Breast epithelium (tissue), 4 donors: ENCODE measurements around the gene PATL2. TPM values are rescaled to one million over a fixed set of nuclear protein-coding genes. Genes with fewer than 3 reads are reported as not detected.

Source experiments
- DNase-seq, 2 donors: peaks; one replicate each; pipeline ENCODE4 v3.0.0-alpha.2; 2019; ENCODE audit warnings: low spot score in 2 of 2
- H3K27ac ChIP-seq, 2 donors: fragments of 200-600 bp; sonication (generic) in 1 of 2; one replicate each; pipeline ENCODE4 v1.5.1; 2016 to 2019; ENCODE audit warnings: mild to moderate bottlenecking in 1 of 2
- H3K27me3 ChIP-seq, 2 donors: fragments of 200-600 bp; sonication (generic) in 1 of 2; one replicate each; pipeline versions ENCODE4 v1.5.1 to v1.6.0; 2017 to 2019; ENCODE audit warnings: control low read depth in 1 of 2, mild to moderate bottlenecking in 1 of 2
- H3K36me3 ChIP-seq: fragments of 200-600 bp; one replicate; pipeline ENCODE4 v1.5.1; 2019
- H3K4me1 ChIP-seq, 2 donors: fragments of 200-600 bp; sonication (generic); one replicate each; pipeline ENCODE4 v1.5.1; 2016 to 2019; ENCODE audit warnings: control low read depth in 1 of 2
- H3K4me3 ChIP-seq, 3 donors: fragments of 200-600 bp; sonication (generic); 1 replicate in 2 of 3; 2 replicates in 1 of 3; pipeline ENCODE4 v1.5.1; 2016 to 2019; ENCODE audit warnings: mild to moderate bottlenecking in 3 of 3, moderate library complexity in 2 of 3
- H3K9me3 ChIP-seq, 2 donors: fragments of 200-600 bp; sonication (generic) in 1 of 2; one replicate each; pipeline ENCODE4 v1.5.1; 2016 to 2019; ENCODE audit warnings: control low read depth in 1 of 2
- POLR2A ChIP-seq: fragments of 450-650 bp; IDR thresholded peaks from one replicate; pipeline ENCODE4 v1.6.1; 2016; ENCODE audit warnings: antibody characterized with exemption, mild to moderate bottlenecking, moderate library complexity
- POLR2AphosphoS5 ChIP-seq, 3 donors: sonication (generic); formaldehyde crosslinking; IDR thresholded peaks; one replicate each; pipeline ENCODE4 v1.6.1; 2017; ENCODE audit warnings: antibody characterized with exemption in 3 of 3
- intact Hi-C: fragments of 100-400 bp; cut with DNase I; formaldehyde crosslinking; loops from one replicate; pipeline ENCODE4 v1.15.1; 2023; ENCODE audit warnings: low total_unique reads
- total RNA-seq, 3 donors: library from RNA; depleted of rRNA; stranded (reverse); fragments of >200 nt; gene quantifications; one replicate each; pipeline ENCODE4 v1.1.0, GENCODE V29; 2016
- TF ChIP-seq, protein P1 (sequence below), 3 donors: fragments of 450-650 bp; IDR thresholded peaks; one replicate each; pipeline ENCODE4 v1.5.1; 2016 to 2017; ENCODE audit warnings: antibody characterized with exemption in 3 of 3, mild to moderate bottlenecking in 3 of 3, moderate library complexity in 3 of 3

Gene PATL2
- total RNA-seq, 3 donors from 2014 or later, result 1.6 to 2.6 (median 2.2) TPM

DNA sequence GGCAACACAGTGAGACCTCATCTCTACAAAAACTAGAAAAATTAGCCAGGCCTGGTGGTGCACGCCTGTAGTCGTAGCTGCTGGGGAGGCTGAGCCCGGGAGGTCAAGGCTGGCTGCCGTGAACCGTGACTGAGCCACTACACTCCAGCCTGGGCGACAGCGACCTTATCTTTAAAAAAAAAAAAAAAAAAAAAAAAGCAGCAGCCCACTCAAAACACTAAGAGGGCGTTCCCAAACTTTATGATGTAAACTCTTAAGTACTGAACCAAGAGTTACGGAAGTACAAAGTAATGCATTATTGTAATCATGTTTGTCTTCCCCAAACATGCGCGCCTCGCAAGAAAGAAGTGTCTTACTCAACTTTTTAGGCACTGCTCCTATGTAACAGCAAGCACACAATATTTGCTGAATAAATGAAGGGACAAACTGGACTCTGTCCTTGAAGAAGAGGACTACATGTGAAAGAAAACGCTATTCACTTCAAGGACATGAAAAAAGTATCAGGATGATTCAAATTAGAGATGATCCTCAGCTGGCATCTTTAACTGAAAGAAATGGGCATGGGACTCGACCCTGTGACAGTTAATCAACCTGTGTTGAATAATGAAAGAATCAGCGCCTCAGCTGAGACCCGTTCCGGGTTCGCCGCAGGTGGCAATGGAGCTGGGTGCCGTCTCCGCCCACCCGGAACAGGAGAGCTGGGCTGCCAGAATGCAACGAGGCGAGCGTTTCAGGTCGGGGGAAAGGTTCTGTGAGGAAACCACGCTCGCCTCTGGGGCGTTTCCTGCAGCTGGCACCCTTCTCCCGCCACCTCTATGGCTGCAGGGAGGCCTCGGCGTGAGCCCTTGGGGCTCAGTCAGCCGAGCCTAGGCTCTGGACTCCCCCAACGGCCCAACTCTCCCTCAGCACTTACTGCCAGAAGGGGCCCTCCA lies 48.4 kb downstream of the PATL2 start:
- no peaks in the 10 kb centered on the region for H3K4me1 ChIP-seq
- DNase-seq, result peak; percentile 53 to 67
- peak overlapping the region; percentile 91 to 100 (median 96) for H3K4me3 ChIP-seq
- no peaks in the 10 kb centered on the region for H3K36me3 ChIP-seq
- intact Hi-C loops, result no loop called here
- TF ChIP-seq, protein P1, sequence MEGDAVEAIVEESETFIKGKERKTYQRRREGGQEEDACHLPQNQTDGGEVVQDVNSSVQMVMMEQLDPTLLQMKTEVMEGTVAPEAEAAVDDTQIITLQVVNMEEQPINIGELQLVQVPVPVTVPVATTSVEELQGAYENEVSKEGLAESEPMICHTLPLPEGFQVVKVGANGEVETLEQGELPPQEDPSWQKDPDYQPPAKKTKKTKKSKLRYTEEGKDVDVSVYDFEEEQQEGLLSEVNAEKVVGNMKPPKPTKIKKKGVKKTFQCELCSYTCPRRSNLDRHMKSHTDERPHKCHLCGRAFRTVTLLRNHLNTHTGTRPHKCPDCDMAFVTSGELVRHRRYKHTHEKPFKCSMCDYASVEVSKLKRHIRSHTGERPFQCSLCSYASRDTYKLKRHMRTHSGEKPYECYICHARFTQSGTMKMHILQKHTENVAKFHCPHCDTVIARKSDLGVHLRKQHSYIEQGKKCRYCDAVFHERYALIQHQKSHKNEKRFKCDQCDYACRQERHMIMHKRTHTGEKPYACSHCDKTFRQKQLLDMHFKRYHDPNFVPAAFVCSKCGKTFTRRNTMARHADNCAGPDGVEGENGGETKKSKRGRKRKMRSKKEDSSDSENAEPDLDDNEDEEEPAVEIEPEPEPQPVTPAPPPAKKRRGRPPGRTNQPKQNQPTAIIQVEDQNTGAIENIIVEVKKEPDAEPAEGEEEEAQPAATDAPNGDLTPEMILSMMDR (IDR thresholded peaks at IDR 0.05), result no peak
- TF ChIP-seq POLR2A, result no peak
- TF ChIP-seq POLR2AphosphoS5 (IDR thresholded peaks at IDR 0.05), result no peak
- H3K27me3 ChIP-seq, result no peaks in the 10 kb centered on the region
- peak overlapping the region; percentile 96 to 97 for H3K27ac ChIP-seq
- H3K9me3 ChIP-seq, result no peaks in the 10 kb centered on the region

DNA sequence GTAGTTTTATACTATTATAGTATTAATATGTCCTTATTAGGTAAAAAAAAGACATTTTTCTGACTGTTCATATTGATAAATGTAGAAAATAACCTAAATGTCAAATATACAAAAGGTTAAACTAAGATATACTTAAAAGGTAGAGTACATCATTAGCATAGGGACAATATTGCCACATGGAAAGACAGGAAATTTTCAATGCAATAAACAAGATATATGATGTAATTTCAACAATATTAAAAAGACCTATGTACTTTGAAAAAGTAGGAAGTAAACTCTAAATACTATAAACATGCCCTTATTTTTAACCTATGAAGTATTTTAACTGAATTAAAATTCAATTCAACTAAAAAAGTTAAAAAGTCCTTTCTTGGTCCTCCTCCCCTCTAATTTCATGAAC lies 49.5 kb downstream of the PATL2 start:
- intact Hi-C loops, result no loop called here
- Histone ChIP-seq H3K36me3 (no peaks in the 10 kb centered on the region), H3K27ac (peak overlapping the region in 1 of 2 donors; percentile 96), H3K27me3 (no peaks in the 10 kb centered on the region), H3K9me3 (no peaks in the 10 kb centered on the region), H3K4me3 (no peak overlapping the region), H3K4me1 (no peaks in the 10 kb centered on the region)
- TF ChIP-seq, protein P1 (IDR thresholded peaks at IDR 0.05), result no peak
- TF ChIP-seq POLR2AphosphoS5 (IDR thresholded peaks at IDR 0.05), result no peak
- TF ChIP-seq POLR2A, result no peak
- no peak for DNase-seq

DNA sequence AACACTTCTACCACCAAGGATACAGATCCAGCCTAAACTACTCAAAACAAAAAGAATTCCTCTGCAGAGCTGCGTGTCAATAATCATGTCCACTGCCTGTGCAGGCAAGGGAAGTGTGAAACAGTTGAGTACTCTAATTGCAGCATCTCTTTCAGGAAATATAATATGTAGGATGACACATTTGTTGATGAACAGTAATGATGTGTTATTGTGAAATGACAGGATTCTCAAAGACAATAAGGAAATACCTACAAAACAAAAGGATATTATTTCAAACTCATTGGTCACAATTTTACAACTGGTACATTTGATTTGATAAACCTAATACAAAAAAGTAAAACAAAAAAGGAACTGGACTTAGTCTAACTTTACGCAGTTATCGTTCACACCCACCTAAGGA lies 52.1 kb downstream of the PATL2 start:
- no peaks in the 10 kb centered on the region for H3K9me3 ChIP-seq
- no peaks in the 10 kb centered on the region for H3K27me3 ChIP-seq
- no peak for DNase-seq
- no peaks in the 10 kb centered on the region for H3K36me3 ChIP-seq
- H3K4me1 ChIP-seq, result no peaks in the 10 kb centered on the region
- TF ChIP-seq POLR2A (no peak), POLR2AphosphoS5 (IDR thresholded peaks at IDR 0.05) (no peak)
- TF ChIP-seq, protein P1 (IDR thresholded peaks at IDR 0.05), result no peak
- no peak overlapping the region for H3K27ac ChIP-seq
- no peak overlapping the region for H3K4me3 ChIP-seq
- intact Hi-C loops, result no loop called here

DNA sequence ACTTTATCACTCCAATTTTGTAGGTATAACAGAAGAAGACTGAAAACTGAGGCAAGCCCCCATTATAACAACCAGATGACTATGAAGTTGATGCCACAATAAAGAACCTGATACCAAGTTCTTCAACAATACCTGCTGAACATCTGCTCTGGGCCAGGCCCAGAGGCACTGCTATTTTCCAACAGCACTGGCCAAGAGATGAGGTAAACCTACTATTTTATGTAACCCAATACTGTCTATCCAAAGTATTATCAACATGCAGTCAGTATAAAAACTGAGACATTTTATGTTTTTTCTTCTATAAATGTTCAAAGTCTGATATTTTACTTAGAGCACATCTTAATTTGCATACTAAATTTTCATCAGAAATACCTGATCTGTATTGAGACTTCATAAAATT lies 53.7 kb downstream of the PATL2 start:
- Histone ChIP-seq H3K27ac (no peak overlapping the region), H3K9me3 (no peaks in the 10 kb centered on the region), H3K4me1 (no peaks in the 10 kb centered on the region), H3K36me3 (no peaks in the 10 kb centered on the region), H3K4me3 (no peak overlapping the region), H3K27me3 (no peaks in the 10 kb centered on the region)
- intact Hi-C loops, result no loop called here
- no peak for DNase-seq
- TF ChIP-seq, protein P1 (IDR thresholded peaks at IDR 0.05), result no peak
- TF ChIP-seq POLR2AphosphoS5 (IDR thresholded peaks at IDR 0.05) (no peak), POLR2A (no peak)

DNA sequence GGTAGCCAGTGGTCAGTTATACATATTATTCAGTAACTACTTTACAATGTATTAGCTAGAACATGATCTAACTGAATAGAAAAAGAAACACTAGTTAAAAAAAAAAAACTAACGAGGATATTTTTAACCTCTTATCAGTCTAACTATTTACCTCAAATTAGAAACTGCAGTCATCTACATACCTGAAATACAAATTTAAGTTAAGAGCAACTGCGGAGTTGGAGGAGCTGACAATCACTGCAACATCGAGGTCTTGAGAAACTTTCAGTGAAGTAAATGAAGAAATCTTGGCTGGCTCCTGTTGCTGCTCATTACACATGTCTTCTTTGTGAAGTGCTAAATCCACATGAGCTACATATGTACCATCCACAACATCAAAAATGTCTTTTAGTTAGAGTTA lies 54.2 kb downstream of the PATL2 start:
- DNase-seq, result no peak
- intact Hi-C loops, result no loop called here
- TF ChIP-seq POLR2AphosphoS5 (IDR thresholded peaks at IDR 0.05) (no peak), POLR2A (no peak)
- TF ChIP-seq, protein P1 (IDR thresholded peaks at IDR 0.05), result no peak
- no peak overlapping the region for H3K27ac ChIP-seq
- H3K4me3 ChIP-seq, result no peak overlapping the region
- H3K4me1 ChIP-seq, result no peaks in the 10 kb centered on the region
- H3K9me3 ChIP-seq, result no peaks in the 10 kb centered on the region
- H3K36me3 ChIP-seq, result no peaks in the 10 kb centered on the region
- no peaks in the 10 kb centered on the region for H3K27me3 ChIP-seq
